Measurements from ENCODE around the gene TBR1.

TBR1 gene

GRCh38 chr2:161371869-161372268 is 44.2 kb upstream of the TBR1 start:
- Histone ChIP-seq H3K4me3 (ENCODE audit: low read length in 2 of 2) (no peak overlapping the region), H2BK12ac (ENCODE audit: low read length) (no peak overlapping the region), H2BK5ac (ENCODE audit: low read length) (no peak overlapping the region), H3K23ac (ENCODE audit: low read depth, low read length, poor library complexity) (no peak overlapping the region), H3K9me3 (replicated peaks in 1 of 2; ENCODE audit: control insufficient read depth in 2 of 2, insufficient read depth in 1 of 2, low read depth in 1 of 2, low read length in 2 of 2) (no peaks in the 10 kb centered on the region), H2BK15ac (ENCODE audit: low read length) (no peak overlapping the region), H3K36me3 (replicated peaks in 1 of 2; ENCODE audit: control insufficient read depth in 2 of 2, insufficient read depth in 2 of 2, low read length in 2 of 2) (peaks cover 2 to 61% of the 10 kb centered on the region in 2 donors), H2AFZ (ENCODE audit: low read length) (no peak overlapping the region), H3K27me3 (ENCODE audit: control insufficient read depth in 3 of 3, insufficient read depth in 3 of 3, low read depth in 1 of 3, low read length in 3 of 3) (no peaks in the 10 kb centered on the region), H3K4me1 (ENCODE audit: control insufficient read depth in 2 of 2, insufficient read depth in 1 of 2, low read depth in 1 of 2, low read length in 2 of 2) (peaks cover 2% of the 10 kb centered on the region in 2 donors), H3K9ac (ENCODE audit: low read depth, low read length, poor library complexity) (no peak overlapping the region), H2BK120ac (ENCODE audit: low read depth, low read length) (no peak overlapping the region), H3K27ac (replicated peaks; ENCODE audit: low read length) (no peak overlapping the region), H3K4me2 (ENCODE audit: insufficient read depth, low read length, poor library complexity, severe bottlenecking) (no peak overlapping the region), H3K14ac (ENCODE audit: low read length) (no peak overlapping the region), H4K91ac (ENCODE audit: low read depth, low read length, poor library complexity) (no peak overlapping the region), H3K18ac (ENCODE audit: low read length) (no peak overlapping the region), H2AK5ac (ENCODE audit: low read depth, low read length) (no peak overlapping the region), H3K4ac (ENCODE audit: low read length) (no peak overlapping the region), H4K8ac (ENCODE audit: low read depth, low read length) (no peak overlapping the region), H3K79me1 (ENCODE audit: low read depth, low read length) (no peaks in the 10 kb centered on the region)
- WGBS, 2 donors (ENCODE audit: extremely low coverage in 2 of 2, insufficient read length in 2 of 2, insufficient replicate concordance in 1 of 2), result no CpG with 5 or more reads among the region's 1 CpG
- DNase-seq (ENCODE audit: low spot score), result no peak

DNA sequence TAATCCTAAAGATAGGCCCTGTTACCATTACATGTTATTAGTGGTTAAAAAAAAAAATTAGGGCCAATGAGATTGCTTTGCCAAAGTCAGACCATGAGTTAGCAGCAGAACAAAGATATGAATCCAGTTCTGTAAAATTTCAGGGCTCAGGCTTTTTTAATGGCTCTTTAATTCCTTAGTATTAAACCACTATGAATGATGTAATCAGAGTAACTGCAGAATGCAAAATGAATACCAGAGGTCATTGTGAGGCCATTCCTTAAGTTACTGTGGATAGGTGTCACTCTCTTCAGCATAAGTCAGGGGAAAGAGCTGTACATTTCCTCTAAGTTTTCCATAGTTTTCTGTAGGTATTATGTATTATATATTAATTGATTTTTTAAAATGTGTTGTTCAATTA is 42.2 kb upstream of the TBR1 start:
- no peak overlapping the region for H3K9ac ChIP-seq (ENCODE audit: low read depth, low read length, poor library complexity)
- H3K9me3 ChIP-seq (replicated peaks in 1 of 2; ENCODE audit: control insufficient read depth in 2 of 2, insufficient read depth in 1 of 2, low read depth in 1 of 2, low read length in 2 of 2), result no peaks in the 10 kb centered on the region
- no peak overlapping the region for H3K18ac ChIP-seq (ENCODE audit: low read length)
- H3K27me3 ChIP-seq (ENCODE audit: control insufficient read depth in 3 of 3, insufficient read depth in 3 of 3, low read depth in 1 of 3, low read length in 3 of 3), result no peaks in the 10 kb centered on the region
- H3K36me3 ChIP-seq (replicated peaks in 1 of 2; ENCODE audit: control insufficient read depth in 2 of 2, insufficient read depth in 2 of 2, low read length in 2 of 2), result peaks cover 2 to 62% of the 10 kb centered on the region in 2 donors
- H3K4me1 ChIP-seq (ENCODE audit: control insufficient read depth in 2 of 2, insufficient read depth in 1 of 2, low read depth in 1 of 2, low read length in 2 of 2), result peaks cover 2% of the 10 kb centered on the region in 2 donors
- no peak overlapping the region for H2BK5ac ChIP-seq (ENCODE audit: low read length)
- H2BK12ac ChIP-seq (ENCODE audit: low read length), result no peak overlapping the region
- no peak overlapping the region for H4K8ac ChIP-seq (ENCODE audit: low read depth, low read length)
- H2BK120ac ChIP-seq (ENCODE audit: low read depth, low read length), result no peak overlapping the region
- no peak overlapping the region for H3K4me2 ChIP-seq (ENCODE audit: insufficient read depth, low read length, poor library complexity, severe bottlenecking)
- H2BK15ac ChIP-seq (ENCODE audit: low read length), result no peak overlapping the region
- H3K4ac ChIP-seq (ENCODE audit: low read length), result no peak overlapping the region
- H4K91ac ChIP-seq (ENCODE audit: low read depth, low read length, poor library complexity), result no peak overlapping the region
- no peak overlapping the region for H2AFZ ChIP-seq (ENCODE audit: low read length)
- no peak overlapping the region for H3K14ac ChIP-seq (ENCODE audit: low read length)
- no peak overlapping the region for H3K27ac ChIP-seq (replicated peaks; ENCODE audit: low read length)
- no peak overlapping the region for H3K23ac ChIP-seq (ENCODE audit: low read depth, low read length, poor library complexity)
- H3K4me3 ChIP-seq (ENCODE audit: low read length in 2 of 2), result no peak overlapping the region
- DNase-seq (ENCODE audit: low spot score), result no peak
- H3K79me1 ChIP-seq (ENCODE audit: low read depth, low read length), result no peaks in the 10 kb centered on the region
- no peak overlapping the region for H2AK5ac ChIP-seq (ENCODE audit: low read depth, low read length)

DNA sequence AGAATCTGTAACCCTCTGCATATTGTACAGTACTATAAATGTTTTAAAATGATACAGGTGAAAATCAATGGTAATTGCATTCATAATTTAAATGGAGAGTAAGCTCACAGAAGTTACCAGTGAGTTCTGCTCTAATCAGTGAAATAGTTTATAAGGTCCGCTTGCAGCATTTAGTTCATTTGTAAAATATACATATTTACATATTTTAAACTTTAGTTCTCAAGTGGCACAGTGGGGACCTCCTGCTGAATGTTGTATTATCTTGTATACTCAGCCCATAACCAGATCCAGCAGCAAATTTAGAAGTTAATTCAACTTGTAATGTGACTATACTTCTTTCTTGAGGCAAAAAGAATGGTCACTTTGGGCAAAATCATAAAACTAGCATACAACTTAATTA is 41.7 kb upstream of the TBR1 start:
- H4K8ac ChIP-seq (ENCODE audit: low read depth, low read length), result no peak overlapping the region
- peaks cover 2% of the 10 kb centered on the region in 2 donors for H3K4me1 ChIP-seq (ENCODE audit: control insufficient read depth in 2 of 2, insufficient read depth in 1 of 2, low read depth in 1 of 2, low read length in 2 of 2)
- no peaks in the 10 kb centered on the region for H3K9me3 ChIP-seq (replicated peaks in 1 of 2; ENCODE audit: control insufficient read depth in 2 of 2, insufficient read depth in 1 of 2, low read depth in 1 of 2, low read length in 2 of 2)
- H3K4me2 ChIP-seq (ENCODE audit: insufficient read depth, low read length, poor library complexity, severe bottlenecking), result no peak overlapping the region
- no peak for DNase-seq (ENCODE audit: low spot score)
- H2AFZ ChIP-seq (ENCODE audit: low read length), result no peak overlapping the region
- no peak overlapping the region for H3K18ac ChIP-seq (ENCODE audit: low read length)
- H3K23ac ChIP-seq (ENCODE audit: low read depth, low read length, poor library complexity), result no peak overlapping the region
- H3K4me3 ChIP-seq (ENCODE audit: low read length in 2 of 2), result no peak overlapping the region
- H3K9ac ChIP-seq (ENCODE audit: low read depth, low read length, poor library complexity), result no peak overlapping the region
- H4K91ac ChIP-seq (ENCODE audit: low read depth, low read length, poor library complexity), result no peak overlapping the region
- no CpG with 5 or more reads among the region's 1 CpG for WGBS, 2 donors (ENCODE audit: extremely low coverage in 2 of 2, insufficient read length in 2 of 2, insufficient replicate concordance in 1 of 2)
- H3K36me3 ChIP-seq (replicated peaks in 1 of 2; ENCODE audit: control insufficient read depth in 2 of 2, insufficient read depth in 2 of 2, low read length in 2 of 2), result peaks cover 2 to 58% of the 10 kb centered on the region in 2 donors
- H3K27ac ChIP-seq (replicated peaks; ENCODE audit: low read length), result no peak overlapping the region
- no peaks in the 10 kb centered on the region for H3K27me3 ChIP-seq (ENCODE audit: control insufficient read depth in 3 of 3, insufficient read depth in 3 of 3, low read depth in 1 of 3, low read length in 3 of 3)
- H2BK120ac ChIP-seq (ENCODE audit: low read depth, low read length), result no peak overlapping the region
- no peak overlapping the region for H2BK5ac ChIP-seq (ENCODE audit: low read length)
- no peak overlapping the region for H3K14ac ChIP-seq (ENCODE audit: low read length)
- H2AK5ac ChIP-seq (ENCODE audit: low read depth, low read length), result no peak overlapping the region
- H2BK12ac ChIP-seq (ENCODE audit: low read length), result no peak overlapping the region
- no peak overlapping the region for H3K4ac ChIP-seq (ENCODE audit: low read length)
- no peak overlapping the region for H2BK15ac ChIP-seq (ENCODE audit: low read length)
- no peaks in the 10 kb centered on the region for H3K79me1 ChIP-seq (ENCODE audit: low read depth, low read length)

- DNase-seq (ENCODE audit: low spot score), result no peak
- Histone ChIP-seq H3K18ac (ENCODE audit: low read length) (no peak overlapping the region), H2BK5ac (ENCODE audit: low read length) (no peak overlapping the region), H2BK120ac (ENCODE audit: low read depth, low read length) (no peak overlapping the region), H3K36me3 (replicated peaks in 1 of 2; ENCODE audit: control insufficient read depth in 2 of 2, insufficient read depth in 2 of 2, low read length in 2 of 2) (peaks cover 0 to 22% of the 10 kb centered on the region in 2 donors), H3K4me3 (ENCODE audit: low read length in 2 of 2) (no peak overlapping the region), H2BK15ac (ENCODE audit: low read length) (no peak overlapping the region), H2BK12ac (ENCODE audit: low read length) (no peak overlapping the region), H3K27ac (replicated peaks; ENCODE audit: low read length) (no peak overlapping the region), H3K79me1 (ENCODE audit: low read depth, low read length) (no peaks in the 10 kb centered on the region), H2AFZ (ENCODE audit: low read length) (no peak overlapping the region), H3K9me3 (replicated peaks in 1 of 2; ENCODE audit: control insufficient read depth in 2 of 2, insufficient read depth in 1 of 2, low read depth in 1 of 2, low read length in 2 of 2) (no peaks in the 10 kb centered on the region), H2AK5ac (ENCODE audit: low read depth, low read length) (no peak overlapping the region), H3K23ac (ENCODE audit: low read depth, low read length, poor library complexity) (no peak overlapping the region), H3K4ac (ENCODE audit: low read length) (no peak overlapping the region), H3K4me2 (ENCODE audit: insufficient read depth, low read length, poor library complexity, severe bottlenecking) (no peak overlapping the region), H3K27me3 (ENCODE audit: control insufficient read depth in 3 of 3, insufficient read depth in 3 of 3, low read depth in 1 of 3, low read length in 3 of 3) (no peaks in the 10 kb centered on the region), H4K8ac (ENCODE audit: low read depth, low read length) (no peak overlapping the region), H3K4me1 (ENCODE audit: control insufficient read depth in 2 of 2, insufficient read depth in 1 of 2, low read depth in 1 of 2, low read length in 2 of 2) (no peaks in the 10 kb centered on the region), H4K91ac (ENCODE audit: low read depth, low read length, poor library complexity) (no peak overlapping the region), H3K14ac (ENCODE audit: low read length) (no peak overlapping the region), H3K9ac (ENCODE audit: low read depth, low read length, poor library complexity) (no peak overlapping the region)
- no CpG with 5 or more reads among the region's 2 CpGs for WGBS, 2 donors (ENCODE audit: extremely low coverage in 2 of 2, insufficient read length in 2 of 2, insufficient replicate concordance in 1 of 2)
These were observed 36.4 kb upstream of the TBR1 start for GRCh38 chr2:161379740-161380139.
